ENCODE results near the gene PIBF1. TPM values are rescaled to one million over a fixed set of nuclear protein-coding genes. Genes with fewer than 3 reads are reported as not detected.

The PIBF1 gene
- total RNA-seq, 1 donor from 2014 or later, result 16.9 TPM

DNA sequence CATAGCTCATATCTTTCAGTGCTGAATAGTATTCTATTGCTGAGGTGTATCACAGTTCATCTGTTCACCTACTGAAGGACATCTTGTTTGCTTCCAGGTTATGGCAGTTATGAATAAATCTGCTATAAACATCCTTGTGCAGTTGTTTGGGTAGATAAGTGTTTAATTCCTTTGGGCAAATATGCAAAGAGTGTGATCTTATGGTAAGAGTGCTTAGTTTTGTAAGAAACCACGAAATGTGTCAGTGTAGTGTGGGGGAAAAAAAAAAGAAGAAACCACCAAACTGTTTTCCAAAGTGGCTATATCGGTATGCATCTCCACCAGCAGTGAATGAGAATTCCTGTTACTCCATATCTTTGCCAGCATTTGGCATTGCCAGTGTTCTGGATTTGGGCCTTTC lies 93.3 kb downstream of the PIBF1 start:
- intact Hi-C loops (cut with DNase I), result no loop called here
- DNase-seq (ENCODE audit: extremely low spot score in 2 of 2), result no peak
- H3K27ac ChIP-seq, result no peak overlapping the region
- H3K36me3 ChIP-seq, result no peaks in the 10 kb centered on the region
- no peaks in the 10 kb centered on the region for H3K9me3 ChIP-seq
- no peak overlapping the region for H3K4me3 ChIP-seq
- no peaks in the 10 kb centered on the region for H3K27me3 ChIP-seq
- TF ChIP-seq, protein P1, sequence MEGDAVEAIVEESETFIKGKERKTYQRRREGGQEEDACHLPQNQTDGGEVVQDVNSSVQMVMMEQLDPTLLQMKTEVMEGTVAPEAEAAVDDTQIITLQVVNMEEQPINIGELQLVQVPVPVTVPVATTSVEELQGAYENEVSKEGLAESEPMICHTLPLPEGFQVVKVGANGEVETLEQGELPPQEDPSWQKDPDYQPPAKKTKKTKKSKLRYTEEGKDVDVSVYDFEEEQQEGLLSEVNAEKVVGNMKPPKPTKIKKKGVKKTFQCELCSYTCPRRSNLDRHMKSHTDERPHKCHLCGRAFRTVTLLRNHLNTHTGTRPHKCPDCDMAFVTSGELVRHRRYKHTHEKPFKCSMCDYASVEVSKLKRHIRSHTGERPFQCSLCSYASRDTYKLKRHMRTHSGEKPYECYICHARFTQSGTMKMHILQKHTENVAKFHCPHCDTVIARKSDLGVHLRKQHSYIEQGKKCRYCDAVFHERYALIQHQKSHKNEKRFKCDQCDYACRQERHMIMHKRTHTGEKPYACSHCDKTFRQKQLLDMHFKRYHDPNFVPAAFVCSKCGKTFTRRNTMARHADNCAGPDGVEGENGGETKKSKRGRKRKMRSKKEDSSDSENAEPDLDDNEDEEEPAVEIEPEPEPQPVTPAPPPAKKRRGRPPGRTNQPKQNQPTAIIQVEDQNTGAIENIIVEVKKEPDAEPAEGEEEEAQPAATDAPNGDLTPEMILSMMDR (IDR thresholded peaks at IDR 0.05), result no peak
- TF ChIP-seq POLR2A (IDR thresholded peaks at IDR 0.05) (no peak), POLR2AphosphoS5 (IDR thresholded peaks at IDR 0.05; ENCODE audit: insufficient read depth in 1 of 2, low read depth in 1 of 2) (no peak)
- H3K4me1 ChIP-seq, result no peaks in the 10 kb centered on the region

DNA sequence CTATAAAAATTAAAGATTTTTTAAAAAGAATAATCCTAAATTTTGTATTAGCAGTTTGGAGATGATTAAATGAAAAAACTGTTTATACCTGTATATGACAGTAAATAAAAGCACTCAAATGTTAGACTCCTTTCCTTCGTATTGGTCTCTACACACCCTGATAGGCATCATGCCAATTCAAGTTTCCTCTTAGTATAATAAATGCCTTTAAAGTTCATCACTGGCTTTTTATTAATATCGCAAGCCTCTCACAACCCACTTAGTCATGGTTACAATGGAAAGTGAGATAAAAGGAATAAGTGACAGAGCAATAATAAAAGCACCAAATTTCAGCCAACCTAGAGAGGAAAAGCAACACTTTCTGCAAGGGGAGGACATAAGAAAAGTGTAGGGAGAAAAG lies 102.2 kb downstream of the PIBF1 start:
- intact Hi-C loops (cut with DNase I), result no loop called here
- Histone ChIP-seq H3K36me3 (no peaks in the 10 kb centered on the region), H3K9me3 (no peaks in the 10 kb centered on the region), H3K4me3 (no peak overlapping the region), H3K27ac (no peak overlapping the region), H3K27me3 (no peaks in the 10 kb centered on the region), H3K4me1 (no peaks in the 10 kb centered on the region)
- DNase-seq (ENCODE audit: extremely low spot score in 2 of 2), result no peak
- TF ChIP-seq POLR2A (IDR thresholded peaks at IDR 0.05) (no peak), POLR2AphosphoS5 (IDR thresholded peaks at IDR 0.05; ENCODE audit: insufficient read depth in 1 of 2, low read depth in 1 of 2) (no peak)
- TF ChIP-seq, protein P1 (IDR thresholded peaks at IDR 0.05), result no peak

DNA sequence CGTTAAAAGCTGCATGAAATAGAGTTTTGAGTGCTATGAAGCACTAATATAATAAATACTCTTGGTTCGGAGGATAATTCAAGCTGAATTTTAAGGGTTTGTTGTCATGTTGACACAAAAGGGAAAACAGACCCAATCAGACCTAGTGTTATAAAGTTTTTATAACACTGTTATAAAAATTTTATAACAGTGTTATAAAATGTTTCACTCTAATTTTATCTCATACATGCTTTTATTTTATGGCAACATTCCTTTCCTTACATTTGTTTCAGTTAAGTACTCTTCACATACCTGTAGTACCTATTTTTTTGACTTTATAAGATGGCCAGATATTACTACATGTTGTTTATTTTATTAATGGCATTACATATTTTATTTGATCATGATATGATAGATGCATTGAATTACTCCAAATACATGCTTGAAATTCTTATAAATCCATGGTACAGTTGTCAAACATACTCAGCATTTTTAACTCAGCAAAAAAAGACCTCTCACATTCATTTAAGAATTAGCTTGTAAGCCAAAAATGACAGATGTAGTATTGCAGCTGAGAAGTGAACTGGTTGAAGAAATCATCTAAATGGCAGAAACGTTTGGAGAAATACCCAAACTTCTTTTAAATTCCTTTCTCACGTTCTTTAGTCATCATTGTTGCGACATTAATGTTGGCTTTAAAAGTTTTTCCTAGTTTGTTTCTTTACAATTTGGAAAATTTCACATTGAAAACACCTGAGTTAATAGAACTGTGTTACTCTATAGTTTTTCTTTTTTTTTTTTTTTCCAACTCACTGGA lies 104.5 kb downstream of the PIBF1 start:
- Histone ChIP-seq H3K27me3 (no peaks in the 10 kb centered on the region), H3K4me1 (no peaks in the 10 kb centered on the region), H3K4me3 (no peak overlapping the region), H3K36me3 (no peaks in the 10 kb centered on the region), H3K9me3 (no peaks in the 10 kb centered on the region), H3K27ac (no peak overlapping the region)
- no peak for TF ChIP-seq POLR2AphosphoS5 (IDR thresholded peaks at IDR 0.05; ENCODE audit: insufficient read depth in 1 of 2, low read depth in 1 of 2)
- DNase-seq (ENCODE audit: extremely low spot score in 2 of 2), result no peak
- intact Hi-C loops (cut with DNase I), result no loop called here

DNA sequence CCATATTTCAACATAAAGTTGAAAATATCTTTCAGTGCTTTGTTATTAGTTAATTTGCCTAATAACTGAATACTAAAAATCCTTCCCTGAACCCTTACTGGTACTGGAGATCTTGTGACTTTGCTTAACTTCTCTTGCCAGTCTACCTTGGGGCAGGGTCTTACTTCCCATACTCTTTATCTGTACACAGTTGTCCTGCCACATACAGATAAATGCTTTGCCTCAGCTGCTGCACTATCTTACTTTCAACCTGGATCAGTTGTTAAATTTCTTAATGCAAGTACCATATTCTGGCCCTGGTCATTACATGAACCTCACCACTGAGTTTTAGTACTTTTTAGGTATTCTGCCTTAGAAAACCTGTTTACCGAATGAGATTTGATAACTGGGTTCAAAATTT lies 107.6 kb downstream of the PIBF1 start:
- no peak overlapping the region for H3K27ac ChIP-seq
- H3K4me3 ChIP-seq, result no peak overlapping the region
- no peaks in the 10 kb centered on the region for H3K9me3 ChIP-seq
- intact Hi-C loops (cut with DNase I), result no loop called here
- no peak for TF ChIP-seq POLR2AphosphoS5 (IDR thresholded peaks at IDR 0.05; ENCODE audit: insufficient read depth in 1 of 2, low read depth in 1 of 2)
- H3K4me1 ChIP-seq, result no peaks in the 10 kb centered on the region
- DNase-seq (ENCODE audit: extremely low spot score in 2 of 2), result no peak
- no peaks in the 10 kb centered on the region for H3K36me3 ChIP-seq
- H3K27me3 ChIP-seq, result no peaks in the 10 kb centered on the region

DNA sequence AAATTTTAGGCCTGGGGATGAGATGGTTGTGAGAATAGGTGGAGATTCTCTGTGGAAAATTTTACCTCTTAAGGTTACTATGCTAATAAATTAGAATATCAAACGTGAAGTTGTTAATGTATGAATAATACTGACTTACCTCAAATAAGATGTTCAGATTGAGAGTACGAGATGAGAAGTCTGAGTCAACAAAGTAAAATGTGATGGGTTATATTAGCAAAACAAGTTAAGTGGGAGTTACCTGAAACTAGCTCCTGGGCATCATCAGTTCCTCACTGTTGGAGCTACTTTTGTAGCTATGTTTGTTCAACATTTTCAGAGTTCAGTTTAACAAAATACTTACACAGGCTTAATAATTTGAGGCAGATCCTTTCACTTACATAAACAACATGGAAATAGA lies 108.6 kb downstream of the PIBF1 start:
- DNase-seq (ENCODE audit: extremely low spot score in 2 of 2), result no peak
- no peaks in the 10 kb centered on the region for H3K4me1 ChIP-seq
- intact Hi-C loops (cut with DNase I), result no loop called here
- H3K27me3 ChIP-seq, result no peaks in the 10 kb centered on the region
- peaks cover 0 to under 1% of the 10 kb centered on the region in 2 donors for H3K36me3 ChIP-seq
- H3K4me3 ChIP-seq, result no peak overlapping the region
- H3K9me3 ChIP-seq, result no peaks in the 10 kb centered on the region
- no peak overlapping the region for H3K27ac ChIP-seq
- no peak for TF ChIP-seq POLR2A (IDR thresholded peaks at IDR 0.05)
- TF ChIP-seq, protein P1 (IDR thresholded peaks at IDR 0.05), result no peak
- TF ChIP-seq POLR2AphosphoS5 (IDR thresholded peaks at IDR 0.05; ENCODE audit: insufficient read depth in 1 of 2, low read depth in 1 of 2), result no peak

DNA sequence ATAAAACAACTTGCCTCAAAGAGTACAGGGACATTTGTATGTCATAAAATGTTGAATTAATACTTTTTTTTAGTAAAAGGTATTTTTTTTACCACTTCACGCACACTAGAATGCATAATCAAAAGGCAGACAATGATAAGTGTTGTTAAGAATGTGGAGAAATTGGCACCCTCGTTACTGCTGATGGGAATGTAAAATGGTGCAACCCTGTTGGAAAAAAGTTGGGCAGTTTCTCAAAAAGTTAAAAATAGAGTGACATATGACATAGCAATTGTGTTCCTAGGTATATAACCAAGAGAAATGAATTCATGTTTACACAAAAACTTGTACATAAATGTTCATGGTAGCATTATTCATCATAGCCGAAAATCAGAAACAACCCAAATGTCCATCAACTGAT lies 109.5 kb downstream of the PIBF1 start:
- intact Hi-C loops (cut with DNase I), result no loop called here
- H3K36me3 ChIP-seq, result peaks cover 0 to 7% of the 10 kb centered on the region in 2 donors
- TF ChIP-seq POLR2A (IDR thresholded peaks at IDR 0.05), result no peak
- TF ChIP-seq, protein P1 (IDR thresholded peaks at IDR 0.05), result no peak
- TF ChIP-seq POLR2AphosphoS5 (IDR thresholded peaks at IDR 0.05; ENCODE audit: insufficient read depth in 1 of 2, low read depth in 1 of 2), result no peak
- H3K9me3 ChIP-seq, result no peaks in the 10 kb centered on the region
- DNase-seq (ENCODE audit: extremely low spot score in 2 of 2), result no peak
- no peaks in the 10 kb centered on the region for H3K4me1 ChIP-seq
- no peak overlapping the region for H3K4me3 ChIP-seq
- no peak overlapping the region for H3K27ac ChIP-seq
- H3K27me3 ChIP-seq, result no peaks in the 10 kb centered on the region

All from vagina (tissue), 2 donors.